Measurements from ENCODE around the gene ANAPC13. TPM values are rescaled to one million over a fixed set of nuclear protein-coding genes. Genes with fewer than 3 reads are reported as not detected.

The ANAPC13 gene
- total and polyA plus RNA-seq, 2 experiments from 2014 or later: 108 to 197 TPM

DNA sequence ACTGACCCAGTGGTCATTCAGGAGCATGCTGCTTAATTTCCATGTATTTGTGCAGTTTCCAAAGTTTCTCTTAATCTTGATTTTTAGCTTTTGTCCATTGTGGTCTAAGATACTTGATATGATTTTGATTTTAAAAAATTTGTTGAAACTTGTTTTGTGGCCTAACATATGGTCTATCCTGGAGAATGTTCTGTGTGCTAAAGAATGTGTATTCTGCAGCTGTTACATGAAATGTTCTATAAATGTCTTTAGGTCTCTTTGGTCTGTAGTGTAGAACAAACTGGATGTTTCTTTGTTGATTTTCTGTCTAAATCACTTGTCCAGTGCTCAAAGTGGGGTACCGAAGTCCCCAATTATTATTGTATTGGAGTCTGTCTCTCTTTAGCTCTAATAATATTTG lies 17.5 kb upstream of the ANAPC13 start:
- H3K4me3 ChIP-seq: no peak overlapping the region
- no peaks in the 10 kb centered on the region; the same call in 1 of the 2 replicates for H3K9me2 ChIP-seq (ENCODE audit: insufficient read depth)
- H2AFZ ChIP-seq: no peak overlapping the region
- H3K36me3 ChIP-seq (ENCODE audit: low read depth): peaks cover 13% of the 10 kb centered on the region; the same call in 1 of the 2 replicates
- DNase-seq: no peak
- no peaks in the 10 kb centered on the region for H3K4me1 ChIP-seq (ENCODE audit: insufficient read depth)
- H3F3A ChIP-seq (ENCODE audit: insufficient read depth): no peaks in the 10 kb centered on the region
- no peak overlapping the region for H3K4me2 ChIP-seq (ENCODE audit: unreplicated experiment)
- H3K27ac ChIP-seq: no peak overlapping the region
- TF ChIP-seq EZH2phosphoT487 (IDR thresholded peaks at IDR 0.05; ENCODE audit: insufficient read depth, low read depth): no peak
- TF ChIP-seq EZH2 (IDR thresholded peaks at IDR 0.05; ENCODE audit: insufficient read depth, poor library complexity, severe bottlenecking): no peak
- WGBS, 2 experiments (ENCODE audit: low coverage in 1 of 2, low lambda C conversion rate in 2 of 2, missing lambda C conversion rate in 2 of 2): 91 to 97% methylated on average over 1 of the region's 1 CpG
- no peaks in the 10 kb centered on the region for H3K9me3 ChIP-seq (ENCODE audit: low read depth)
- no peak overlapping the region for H3K9ac ChIP-seq
- in situ Hi-C loops (cut with MboI): no loop called here
- no peaks in the 10 kb centered on the region for H4K20me1 ChIP-seq (ENCODE audit: insufficient read depth)
- peaks cover 83% of the 10 kb centered on the region for H3K79me2 ChIP-seq (ENCODE audit: insufficient read depth)
- no peaks in the 10 kb centered on the region for H3K27me3 ChIP-seq (replicated peaks; ENCODE audit: insufficient read depth)

GRCh38 chr3:134496471-134497071 lies 10.8 kb upstream of the ANAPC13 start:
- Histone ChIP-seq H3K27ac (no peak overlapping the region), H3K9ac (no peak overlapping the region), H3K79me2 (ENCODE audit: insufficient read depth) (peaks cover 95% of the 10 kb centered on the region), H3K9me2 (ENCODE audit: insufficient read depth) (no peaks in the 10 kb centered on the region; the same call in 1 of the 2 replicates), H3K36me3 (ENCODE audit: low read depth) (0 out of 2 replicates have a peak, but pooled peaks cover 6% of the 10 kb centered on the region), H2AFZ (no peak overlapping the region), H3K27me3 (replicated peaks; ENCODE audit: insufficient read depth) (no peaks in the 10 kb centered on the region), H3K4me1 (ENCODE audit: insufficient read depth) (no peaks in the 10 kb centered on the region), H3K4me2 (ENCODE audit: unreplicated experiment) (no peak overlapping the region), H3K4me3 (no peak overlapping the region), H3F3A (ENCODE audit: insufficient read depth) (no peaks in the 10 kb centered on the region), H3K9me3 (ENCODE audit: low read depth) (no peaks in the 10 kb centered on the region), H4K20me1 (ENCODE audit: insufficient read depth) (no peaks in the 10 kb centered on the region)
- no peak for DNase-seq
- in situ Hi-C loops (cut with MboI): loop anchor here (25.0 kb wide), 1 partner anchor 559 kb away; no protein-coding TSS in a partner anchor
- TF ChIP-seq EZH2 (IDR thresholded peaks at IDR 0.05; ENCODE audit: insufficient read depth, poor library complexity, severe bottlenecking) (no peak), EZH2phosphoT487 (IDR thresholded peaks at IDR 0.05; ENCODE audit: insufficient read depth, low read depth) (no peak)
- 79 to 80% methylated on average over 3 of the region's 3 CpGs for WGBS, 2 experiments (ENCODE audit: low coverage in 1 of 2, low lambda C conversion rate in 2 of 2, missing lambda C conversion rate in 2 of 2)

GRCh38 chr3:134495980-134496379 lies 10.2 kb upstream of the ANAPC13 start:
- no peak overlapping the region for H3K4me2 ChIP-seq (ENCODE audit: unreplicated experiment)
- no peak for DNase-seq
- H3K27me3 ChIP-seq (replicated peaks; ENCODE audit: insufficient read depth): no peaks in the 10 kb centered on the region
- no peak overlapping the region for H3K4me3 ChIP-seq
- H3K4me1 ChIP-seq (ENCODE audit: insufficient read depth): no peaks in the 10 kb centered on the region
- 0 out of 2 replicates have a peak, but pooled peaks cover 6% of the 10 kb centered on the region for H3K36me3 ChIP-seq (ENCODE audit: low read depth)
- no peaks in the 10 kb centered on the region; the same call in 1 of the 2 replicates for H3K9me2 ChIP-seq (ENCODE audit: insufficient read depth)
- H3K79me2 ChIP-seq (ENCODE audit: insufficient read depth): peaks cover 95% of the 10 kb centered on the region
- in situ Hi-C loops (cut with MboI): loop anchor here (25.0 kb wide), 1 partner anchor 559 kb away; no protein-coding TSS in a partner anchor
- H3F3A ChIP-seq (ENCODE audit: insufficient read depth): no peaks in the 10 kb centered on the region
- no peak overlapping the region for H3K9ac ChIP-seq
- TF ChIP-seq EZH2 (IDR thresholded peaks at IDR 0.05; ENCODE audit: insufficient read depth, poor library complexity, severe bottlenecking): no peak
- no peak for TF ChIP-seq EZH2phosphoT487 (IDR thresholded peaks at IDR 0.05; ENCODE audit: insufficient read depth, low read depth)
- H4K20me1 ChIP-seq (ENCODE audit: insufficient read depth): no peaks in the 10 kb centered on the region
- H3K27ac ChIP-seq: no peak overlapping the region
- H3K9me3 ChIP-seq (ENCODE audit: low read depth): no peaks in the 10 kb centered on the region
- no peak overlapping the region for H2AFZ ChIP-seq

- no peaks in the 10 kb centered on the region for H3K9me3 ChIP-seq (ENCODE audit: low read depth)
- peaks cover 95% of the 10 kb centered on the region for H3K79me2 ChIP-seq (ENCODE audit: insufficient read depth)
- no peak overlapping the region for H3K4me3 ChIP-seq
- peaks cover 4% of the 10 kb centered on the region for H3F3A ChIP-seq (ENCODE audit: insufficient read depth)
- TF ChIP-seq EZH2phosphoT487 (IDR thresholded peaks at IDR 0.05; ENCODE audit: insufficient read depth, low read depth) (no peak), EZH2 (IDR thresholded peaks at IDR 0.05; ENCODE audit: insufficient read depth, poor library complexity, severe bottlenecking) (no peak)
- H3K27ac ChIP-seq: no peak overlapping the region
- no peaks in the 10 kb centered on the region for H3K27me3 ChIP-seq (replicated peaks; ENCODE audit: insufficient read depth)
- H3K4me1 ChIP-seq (ENCODE audit: insufficient read depth): no peaks in the 10 kb centered on the region
- 91 to 92% methylated on average over 5 of the region's 5 CpGs for whole genome bisulfite sequencing, 2 experiments (ENCODE audit: low coverage in 1 of 2, low lambda C conversion rate in 2 of 2, missing lambda C conversion rate in 2 of 2)
- no peak overlapping the region for H2AFZ ChIP-seq
- no peak overlapping the region for H3K9ac ChIP-seq
- no peaks in the 10 kb centered on the region for H4K20me1 ChIP-seq (ENCODE audit: insufficient read depth)
- H3K4me2 ChIP-seq (ENCODE audit: unreplicated experiment): no peak overlapping the region
- in situ Hi-C loops (cut with MboI): loop anchor here (25.0 kb wide), 1 partner anchor 557 kb away; no protein-coding TSS in a partner anchor
- H3K36me3 ChIP-seq (ENCODE audit: low read depth): 0 out of 2 replicates have a peak, but pooled peaks cover 6% of the 10 kb centered on the region
- no peak for DNase-seq
- no peaks in the 10 kb centered on the region; the same call in 1 of the 2 replicates for H3K9me2 ChIP-seq (ENCODE audit: insufficient read depth)
These were observed 8.7 kb upstream of the ANAPC13 start for GRCh38 chr3:134494495-134494894.
